ENCODE data around the gene PPARG.

The PPARG gene

GRCh38 chr3:12483872-12484197, 195.0 kb downstream of the PPARG start:
- no peak for DNase-seq (ENCODE audit: low spot score)
